Subcutaneous abdominal adipose tissue (tissue), 5 donors: ENCODE data around the gene RAMACL.
"Not testable (repeated sequence)": the region's sequence is repeated elsewhere in the genome, so short reads cannot be mapped to it uniquely, and the experiment has no call there.

ENCODE experiments used
- H3K27ac ChIP-seq: one replicate; pipeline ENCODE4 v1.7.0; 2013; ENCODE audit warnings: low read depth, mild to moderate bottlenecking, inconsistent platforms, low read length, moderate library complexity
- H3K27me3 ChIP-seq, 5 donors: one replicate each; pipeline ENCODE4 v1.7.0; 2013; ENCODE audit warnings: low read length in 5 of 5, inconsistent platforms in 1 of 5; ENCODE audit not compliant: control insufficient read depth in 5 of 5, insufficient read depth in 4 of 5
- H3K36me3 ChIP-seq, 5 donors: one replicate each; pipeline ENCODE4 v1.7.0; 2013; ENCODE audit warnings: low read length in 5 of 5; ENCODE audit not compliant: control insufficient read depth in 5 of 5, insufficient read depth in 5 of 5
- H3K4me1 ChIP-seq, 5 donors: one replicate each; pipeline ENCODE4 v1.7.0; 2013; ENCODE audit warnings: low read length in 5 of 5, mild to moderate bottlenecking in 3 of 5, moderate library complexity in 1 of 5; ENCODE audit not compliant: control insufficient read depth in 5 of 5, insufficient read depth in 5 of 5
- H3K4me3 ChIP-seq, 5 donors: one replicate each; pipeline ENCODE4 v1.7.0; 2013; ENCODE audit warnings: low read length in 5 of 5, low read depth in 1 of 5
- H3K9ac ChIP-seq, 5 donors: one replicate each; pipeline ENCODE4 v1.7.0; 2013; ENCODE audit warnings: low read length in 5 of 5, mild to moderate bottlenecking in 4 of 5, moderate library complexity in 3 of 5
- H3K9me3 ChIP-seq, 5 donors: one replicate each; pipeline ENCODE4 v1.7.0; 2013; ENCODE audit warnings: low read length in 5 of 5; ENCODE audit not compliant: control insufficient read depth in 5 of 5
- donor health status: healthy.
- donor health status: healthy.
- donor health status: healthy.
- donor health status: healthy.
- donor health status: healthy.

RAMACL gene

DNA sequence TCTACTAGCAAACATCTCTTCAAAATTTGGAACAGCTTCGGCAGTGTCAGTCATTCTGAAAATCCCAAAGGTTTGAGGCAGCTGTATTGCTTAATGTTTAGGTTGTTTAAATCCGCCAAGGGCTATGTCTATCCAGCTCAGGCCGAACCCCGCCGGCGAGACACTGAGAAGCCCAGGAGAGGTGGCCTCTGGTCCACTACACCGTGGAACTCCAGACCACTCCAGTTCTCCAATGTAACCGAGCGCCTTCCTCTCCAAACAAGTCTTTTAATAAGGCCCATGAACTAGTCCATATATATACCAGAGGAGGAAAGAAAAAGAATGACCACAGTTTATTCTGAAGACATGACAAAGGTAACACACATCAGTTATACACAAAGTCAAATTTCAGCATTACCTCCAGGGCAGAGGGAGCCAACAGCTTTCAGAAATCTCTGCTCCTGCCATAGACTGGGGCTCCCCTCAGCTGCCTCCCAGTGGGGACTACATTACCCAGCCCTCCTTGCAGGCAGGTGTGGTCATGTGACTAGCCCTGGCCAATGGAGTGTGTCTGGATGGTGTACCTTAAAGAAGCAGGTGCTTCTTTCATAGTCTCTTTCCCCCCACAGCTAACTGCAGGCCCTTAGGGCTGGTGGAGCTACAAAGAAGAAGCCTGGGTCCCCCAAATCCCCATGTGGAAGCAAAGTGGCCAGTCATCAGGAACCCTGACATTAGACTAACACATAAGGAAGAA lies at the start of gene RAMACL:
TSS of gene RAMACL (minus strand) at position 255 of the 733 bp plus-strand sequence. CDS start at position 54, 201 bp downstream.
- no peaks in the 10 kb centered on the region for H3K9me3 ChIP-seq
- peaks cover 0 to 32% (median 21%) of the 10 kb centered on the region in 5 donors for H3K4me1 ChIP-seq
- no peak within 1 kb of the TSS for H3K4me3 ChIP-seq
- H3K27me3 ChIP-seq: no peaks in the 10 kb centered on the region
- no peak within 1 kb of the TSS for H3K9ac ChIP-seq
- peaks cover 0 to 3% (median 0%) of the 10 kb centered on the region in 5 donors for H3K36me3 ChIP-seq
- no peak within 1 kb of the TSS for H3K27ac ChIP-seq

DNA sequence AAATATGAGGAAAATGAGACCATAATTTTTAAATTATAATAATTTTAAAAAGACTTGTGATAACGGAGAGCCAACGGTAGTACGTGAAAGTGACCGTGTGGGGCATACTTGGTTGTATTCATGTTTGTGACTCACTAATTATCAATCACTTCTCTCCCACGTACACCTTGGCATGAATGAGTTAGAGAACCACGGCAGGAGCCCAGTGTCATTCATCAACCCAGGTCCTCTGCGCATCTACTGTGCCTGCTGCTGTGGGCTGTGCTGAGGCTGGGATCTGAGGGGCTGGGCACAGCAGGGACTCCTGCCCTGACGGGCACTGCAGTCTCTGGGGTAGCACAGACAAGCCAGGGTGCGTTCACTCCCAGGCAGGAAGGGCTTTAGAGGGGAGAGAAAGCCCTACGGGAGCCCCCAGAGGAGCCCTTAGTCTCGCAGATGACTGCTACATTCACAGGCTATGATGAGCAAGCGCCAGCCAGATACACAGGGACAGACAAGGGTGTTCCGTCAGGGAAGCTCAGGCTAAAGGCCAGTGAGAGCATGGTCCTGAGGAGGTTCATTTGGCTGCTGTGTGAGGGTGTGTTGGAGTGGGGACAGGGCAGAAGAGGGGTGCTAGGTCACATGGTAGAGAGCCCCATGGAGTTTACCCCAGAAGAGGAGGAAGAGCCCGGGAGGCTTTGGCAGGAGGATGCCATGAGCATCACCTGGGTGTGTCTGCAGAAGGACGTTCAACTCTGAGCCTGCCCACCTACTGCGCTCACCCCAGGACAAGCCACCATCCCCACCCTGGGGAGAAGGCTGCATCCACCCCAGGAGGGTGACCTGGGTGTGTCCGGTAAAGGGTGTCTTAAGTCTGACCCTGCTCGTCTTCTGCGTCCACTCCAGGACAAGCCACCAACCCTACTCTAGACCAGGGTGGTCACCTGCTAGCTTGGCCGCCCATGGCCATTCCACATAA lies 48.8 kb upstream of the RAMACL start:
- no peak overlapping the region for H3K27ac ChIP-seq
- no peak overlapping the region for H3K4me3 ChIP-seq
- no peaks in the 10 kb centered on the region for H3K36me3 ChIP-seq
- no peaks in the 10 kb centered on the region for H3K9me3 ChIP-seq
- no peak overlapping the region for H3K9ac ChIP-seq
- H3K4me1 ChIP-seq: peaks cover 2 to 44% (median 11%) of the 10 kb centered on the region in 5 donors
- H3K27me3 ChIP-seq: peaks cover 0 to 17% (median 12%) of the 10 kb centered on the region in 5 donors

DNA sequence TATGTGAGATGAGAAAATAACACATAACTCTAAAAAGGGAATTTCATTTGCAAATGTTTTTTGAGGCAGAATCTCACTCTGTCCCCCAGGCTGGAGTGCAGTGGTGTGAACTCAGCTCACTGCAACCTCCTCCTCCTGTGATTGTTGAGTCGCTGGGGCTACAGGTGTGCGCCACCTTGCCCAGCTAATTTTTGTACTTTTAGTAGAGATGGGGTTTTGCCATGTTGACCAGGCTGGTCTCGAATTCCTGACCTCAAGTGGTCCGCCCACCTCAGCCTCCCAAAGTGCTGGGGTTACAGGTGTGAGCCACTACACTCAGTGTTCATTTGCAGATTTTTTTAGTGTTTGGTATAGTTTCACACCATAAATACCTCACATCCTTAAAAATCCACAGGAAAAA lies 48.1 kb upstream of the RAMACL start:
- H3K27ac ChIP-seq, H3K36me3 ChIP-seq, H3K9me3 ChIP-seq, H3K4me3 ChIP-seq, H3K9ac ChIP-seq: not testable (repeated sequence)
- Histone ChIP-seq H3K4me1 (peaks cover 2 to 37% (median 9%) of the 10 kb centered on the region in 5 donors), H3K27me3 (peaks cover 0 to 17% (median 12%) of the 10 kb centered on the region in 5 donors)

DNA sequence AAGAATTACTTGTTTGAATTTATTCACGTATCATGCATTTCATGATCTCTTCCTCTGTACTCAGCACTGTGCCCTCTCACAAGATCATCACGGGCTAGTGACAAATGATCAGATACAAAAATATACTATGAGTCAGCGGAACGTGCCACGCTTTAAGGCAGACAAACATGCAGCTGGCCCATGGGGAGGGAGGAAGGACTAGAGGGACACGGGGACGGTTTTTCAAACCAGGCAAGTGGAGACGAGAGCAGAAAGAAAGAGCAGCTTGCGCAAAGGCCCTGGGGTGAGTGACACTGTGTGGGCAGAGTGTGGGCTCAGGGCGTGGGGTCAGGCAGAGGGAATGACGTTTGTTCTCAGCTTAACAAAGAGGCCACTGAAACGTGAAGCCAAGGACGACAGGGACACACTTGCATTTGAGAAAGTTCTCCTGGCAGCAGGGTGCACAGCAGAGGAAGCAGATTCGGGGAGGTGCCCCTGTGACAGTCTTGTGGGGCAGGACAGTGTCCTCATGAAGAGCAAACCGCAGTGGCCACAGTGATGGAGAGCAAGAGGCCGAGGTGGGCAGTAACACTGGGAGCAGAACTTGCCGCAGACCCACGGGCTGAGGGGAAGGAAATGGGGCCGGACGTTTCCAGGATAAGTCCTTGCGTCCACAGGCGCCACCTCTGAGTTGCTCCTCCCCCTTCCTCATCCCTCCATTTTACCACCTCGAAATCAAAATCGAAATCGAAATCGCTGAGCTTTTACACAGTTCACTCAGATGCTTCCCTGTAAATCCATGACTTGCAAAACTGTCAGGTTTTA lies 47.5 kb upstream of the RAMACL start:
- H3K9me3 ChIP-seq: no peaks in the 10 kb centered on the region
- no peaks in the 10 kb centered on the region for H3K36me3 ChIP-seq
- no peak overlapping the region for H3K9ac ChIP-seq
- no peak overlapping the region for H3K4me3 ChIP-seq
- peaks cover 2 to 35% (median 10%) of the 10 kb centered on the region in 5 donors for H3K4me1 ChIP-seq
- H3K27me3 ChIP-seq: peaks cover 0 to 16% (median 8%) of the 10 kb centered on the region in 5 donors
- no peak overlapping the region for H3K27ac ChIP-seq

DNA sequence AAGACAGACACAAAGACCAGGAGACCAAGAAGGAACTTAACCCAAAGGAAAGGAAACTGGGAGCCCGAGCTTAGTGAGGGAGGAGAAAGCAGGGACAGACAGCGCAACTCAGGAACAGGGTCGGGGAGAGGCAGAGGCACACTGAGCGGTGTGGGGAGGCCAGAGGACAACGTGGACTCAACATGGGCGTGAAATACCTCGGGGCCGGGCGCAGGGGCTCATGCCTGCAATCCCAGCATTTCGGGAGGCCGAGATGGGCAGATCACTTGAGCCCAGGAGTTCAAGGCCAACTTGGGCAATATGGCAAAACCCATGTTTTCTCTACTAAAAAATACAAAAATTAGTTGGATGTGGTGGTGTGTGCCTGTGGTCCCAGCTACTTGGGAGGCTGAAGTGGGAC lies 46.3 kb upstream of the RAMACL start:
- no peaks in the 10 kb centered on the region for H3K9me3 ChIP-seq
- no peak overlapping the region for H3K9ac ChIP-seq
- H3K4me3 ChIP-seq: no peak overlapping the region
- H3K27me3 ChIP-seq: peaks cover 0 to 12% (median 5%) of the 10 kb centered on the region in 5 donors
- H3K36me3 ChIP-seq: no peaks in the 10 kb centered on the region
- H3K4me1 ChIP-seq: peaks cover 6 to 46% (median 21%) of the 10 kb centered on the region in 5 donors
- no peak overlapping the region for H3K27ac ChIP-seq

DNA sequence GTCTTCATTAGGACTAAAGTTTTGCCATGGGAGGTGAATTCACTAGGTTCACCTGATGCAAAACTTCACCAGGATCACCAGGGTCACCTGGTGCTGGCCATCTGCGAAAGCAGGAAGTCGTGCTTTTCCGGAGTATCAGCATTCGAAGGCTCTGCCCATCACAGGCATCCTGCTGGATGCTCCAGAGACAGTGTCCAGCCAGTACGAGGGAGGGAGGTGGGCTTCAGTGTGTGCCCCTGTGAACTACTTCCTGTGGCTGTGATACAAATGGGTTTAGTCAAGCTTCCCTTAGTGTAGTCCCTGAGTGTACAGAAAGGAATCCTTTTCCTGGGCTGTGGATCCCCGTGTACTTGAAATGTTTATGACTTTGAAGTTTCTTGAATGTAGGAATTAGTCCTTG lies 44.0 kb upstream of the RAMACL start:
- Histone ChIP-seq H3K27me3 (peaks cover 0 to 4% (median 0%) of the 10 kb centered on the region in 5 donors), H3K4me1 (peaks cover 4 to 38% (median 23%) of the 10 kb centered on the region in 5 donors), H3K27ac (no peak overlapping the region), H3K4me3 (no peak overlapping the region), H3K9me3 (no peaks in the 10 kb centered on the region), H3K36me3 (no peaks in the 10 kb centered on the region), H3K9ac (no peak overlapping the region)

DNA sequence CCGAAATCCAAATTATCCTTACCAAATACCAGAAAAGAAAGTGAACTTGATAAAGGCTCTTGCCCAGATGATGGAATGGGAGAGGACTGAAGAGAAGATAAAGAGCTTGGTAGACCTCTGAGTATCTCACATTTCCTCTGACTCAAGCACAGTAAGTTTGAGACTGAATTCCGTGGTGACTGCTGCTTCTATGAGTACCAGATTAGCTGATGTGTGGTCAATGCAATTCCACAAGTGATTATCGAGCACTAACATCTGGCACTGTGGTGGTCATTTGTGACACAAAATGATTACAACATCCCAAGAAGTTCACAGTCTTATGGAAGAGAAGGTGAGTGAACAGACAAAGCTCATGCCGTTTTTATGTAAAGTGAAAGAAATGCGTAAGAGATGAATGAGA lies 43.1 kb upstream of the RAMACL start:
- Histone ChIP-seq H3K27me3 (peaks cover 0 to 2% (median 0%) of the 10 kb centered on the region in 5 donors), H3K9ac (no peak overlapping the region), H3K27ac (no peak overlapping the region), H3K9me3 (no peaks in the 10 kb centered on the region), H3K4me1 (peaks cover 4 to 41% (median 23%) of the 10 kb centered on the region in 5 donors), H3K36me3 (no peaks in the 10 kb centered on the region), H3K4me3 (no peak overlapping the region)

DNA sequence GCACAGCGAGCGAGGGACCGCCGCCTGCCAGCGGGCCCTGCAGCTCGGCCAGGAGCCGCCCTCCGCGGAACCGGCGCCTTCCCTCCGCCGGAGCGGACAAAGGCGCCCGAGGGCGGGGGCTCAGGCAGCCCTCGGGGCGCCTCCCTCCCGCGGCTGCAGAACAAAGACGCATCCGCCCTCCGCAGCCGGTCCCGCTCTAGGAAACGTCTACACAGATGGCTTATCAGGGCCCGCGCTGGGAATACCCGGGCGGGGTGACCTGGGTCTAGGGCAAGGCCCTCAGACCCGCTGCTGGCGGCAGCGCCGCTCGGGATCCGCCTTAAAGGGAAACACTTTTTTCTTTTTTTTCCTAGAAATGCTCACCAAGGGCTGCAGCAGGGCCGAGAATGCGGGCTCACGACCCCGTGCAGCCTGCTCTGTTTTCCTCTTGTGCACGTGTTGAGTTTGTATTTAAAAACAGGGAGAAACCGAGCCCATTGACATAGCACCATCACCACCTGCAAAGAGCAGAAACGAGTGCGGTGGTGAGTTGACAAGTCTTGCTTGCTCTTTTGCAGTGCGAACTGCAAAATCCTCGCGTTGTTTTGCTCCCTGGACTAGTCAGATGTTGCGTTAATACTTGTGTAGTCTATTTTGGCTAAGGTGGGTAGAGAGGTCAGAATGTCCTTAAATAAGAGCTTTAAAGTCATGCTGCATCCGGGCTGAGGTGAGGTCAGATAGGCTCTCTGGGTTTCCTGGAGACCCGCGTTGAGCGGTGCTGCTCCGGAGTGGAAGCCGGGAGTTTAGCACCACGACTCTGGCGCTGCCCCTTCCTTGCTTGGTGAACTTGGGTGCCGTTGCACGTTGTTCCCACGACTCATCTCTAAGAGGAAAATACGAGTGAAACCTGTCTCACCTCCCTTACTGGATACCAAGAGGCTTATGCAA lies 41.7 kb upstream of the RAMACL start:
- Histone ChIP-seq H3K4me3 (peak overlapping the region; percentile 70 to 78 (median 74)), H3K4me1 (peaks cover 6 to 39% (median 23%) of the 10 kb centered on the region in 5 donors), H3K27me3 (peaks cover 0 to 2% (median 0%) of the 10 kb centered on the region in 5 donors), H3K9me3 (no peaks in the 10 kb centered on the region), H3K27ac (peak overlapping the region; percentile 69), H3K9ac (peak overlapping the region in 4 of 5 donors; percentile 54 to 72 (median 58)), H3K36me3 (no peaks in the 10 kb centered on the region)
